ENCODE measurements around the gene HSPB8.

- TF ChIP-seq POLR2A (IDR thresholded peaks at IDR 0.05) (no peak), EP300 (IDR thresholded peaks at IDR 0.05) (no peak)
Measured at GRCh38 chr12:119236372-119236771, 57.6 kb downstream of the HSPB8 start.
